Frontal cortex (tissue), 1 donor: ENCODE results near the gene IL1RAPL2. TPM values are rescaled to one million over a fixed set of nuclear protein-coding genes. Genes with fewer than 3 reads are reported as not detected.

ENCODE experiments used
- small RNA-seq: library from RNA; depleted of rRNA; stranded (forward); fragments of <200 nt; gene quantifications from one replicate; pipeline ENCODE3, GENCODE V24; 2014
- total RNA-seq: library from RNA; depleted of rRNA; stranded (reverse); fragments of >200 nt; gene quantifications from one replicate; pipeline ENCODE4 v1.2.3, GENCODE V29; 2014

Gene IL1RAPL2
- total RNA-seq, 1 donor from 2014 or later, result 8.2 TPM

Small RNA genes lying within 50 kb of the gene (small RNA-seq; reads per million reads assigned to genes)
- gene RNU6-207P, result not detected
